Transverse colon (tissue), 4 donors: ENCODE measurements around the gene SOX11. TPM values are rescaled to one million over a fixed set of nuclear protein-coding genes. Genes with fewer than 3 reads are reported as not detected.

Experiments used
- DNase-seq: peaks from one replicate; pipeline ENCODE4 v3.0.0-alpha.2; 2019
- H3K27ac ChIP-seq, 4 donors: fragments of 200-600 bp; sonication (generic); 2 replicates each; pipeline ENCODE4 v1.5.1; 2016 to 2018; ENCODE audit warnings: inconsistent platforms in 4 of 4
- H3K27me3 ChIP-seq: fragments of 200-600 bp; sonication (generic); 2 replicates; pipeline ENCODE4 v1.5.1; 2017; ENCODE audit warnings: inconsistent platforms
- H3K36me3 ChIP-seq, 4 donors: fragments of 200-600 bp; sonication (generic); 2 replicates each; pipeline ENCODE4 v1.5.1; 2017 to 2019; ENCODE audit warnings: inconsistent platforms in 4 of 4
- H3K4me1 ChIP-seq, 4 donors: fragments of 200-600 bp; sonication (generic); 2 replicates each; pipeline ENCODE4 v1.5.1; 2017 to 2020; ENCODE audit warnings: inconsistent platforms in 4 of 4
- H3K4me3 ChIP-seq, 4 donors: fragments of 200-600 bp; sonication (generic); 1 replicate in 1 of 4; 2 replicates in 3 of 4; pipeline versions ENCODE4 v1.5.1 to v1.6.1; 2017 to 2019; ENCODE audit warnings: inconsistent platforms in 4 of 4
- H3K9me3 ChIP-seq, 2 donors: fragments of 200-600 bp; sonication (generic); 2 replicates each; pipeline ENCODE4 v1.5.1; 2017 to 2019; ENCODE audit warnings: inconsistent platforms in 2 of 2
- EP300 ChIP-seq: sonication (generic); formaldehyde crosslinking; IDR thresholded peaks from one replicate; pipeline ENCODE4 v1.6.1; 2017; ENCODE audit warnings: antibody characterized with exemption, low read depth
- POLR2A ChIP-seq: fragments of 450-650 bp; IDR thresholded peaks from one replicate; pipeline ENCODE4 v1.6.1; 2016; ENCODE audit warnings: antibody characterized with exemption, mild to moderate bottlenecking, moderate library complexity
- POLR2AphosphoS5 ChIP-seq, 3 donors: sonication (generic); formaldehyde crosslinking; IDR thresholded peaks; one replicate each; pipeline ENCODE4 v1.6.1; 2016; ENCODE audit warnings: antibody characterized with exemption in 3 of 3
- WGBS, 2 donors: methylation state at CpG; one replicate each; pipeline ENCODE4 v1.1.5; 2018; ENCODE audit warnings: low coverage in 1 of 2; 5-methylcytosine and 5-hydroxymethylcytosine counted together
- in situ Hi-C, 4 donors: fragments of 200-750 bp; cut with MboI; loops; one replicate each; pipeline versions ENCODE4 v1.15.0 to v1.15.1; 2017; ENCODE audit warnings: low sequenced_read_pairs in 3 of 4, low pct_ligation_motif_present in 1 of 4, low pct_unique_long_range_greater_than_20kb in 1 of 4
- intact Hi-C: fragments of 100-400 bp; cut with DNase I; formaldehyde crosslinking; loops from one replicate; pipeline ENCODE4 v1.15.1; 2023; ENCODE audit warnings: low total_unique reads
- total RNA-seq, 4 donors: library from RNA; depleted of rRNA; stranded (reverse); fragments of >200 nt; gene quantifications; one replicate each; pipeline ENCODE4 v1.1.0, GENCODE V29; 2016
- TF ChIP-seq, protein P1 (sequence below), 5 experiments: fragments of 200-600 bp in 3 of 5; fragments of 450-650 bp in 2 of 5; sonication (generic) in 3 of 5; IDR thresholded peaks; 1 replicate in 2 of 5; 2 replicates in 3 of 5; pipeline ENCODE4 v1.5.1; 2016 to 2017; ENCODE audit warnings: antibody characterized with exemption in 5 of 5, inconsistent platforms in 3 of 5, mild to moderate bottlenecking in 2 of 5, moderate library complexity in 1 of 5

Gene SOX11
- total RNA-seq, 4 donors from 2014 or later, result 0.32 to 0.75 (median 0.40) TPM

DNA sequence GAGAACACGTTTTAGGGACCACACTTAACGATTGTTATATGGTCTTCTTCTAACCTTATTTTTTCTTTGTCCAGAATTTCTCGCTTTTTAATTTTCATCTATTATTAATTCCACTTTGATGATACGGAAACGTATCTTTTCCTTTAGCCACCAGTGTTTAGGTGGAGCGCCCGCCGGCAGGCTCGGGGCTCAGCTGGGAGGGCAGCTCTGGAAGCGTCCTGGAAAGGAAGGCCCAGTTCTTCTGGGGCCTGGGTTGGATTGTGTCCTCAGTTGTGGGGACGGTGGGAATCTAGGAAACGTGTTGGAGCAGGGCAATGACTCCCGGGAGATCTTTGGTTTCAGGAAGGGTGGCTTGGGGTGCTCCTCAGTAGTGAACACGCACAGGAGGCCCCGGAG is 19.4 kb upstream of the SOX11 start:
- Histone ChIP-seq H3K4me3 (no peak overlapping the region), H3K36me3 (no peaks in the 10 kb centered on the region), H3K27ac (no peak overlapping the region), H3K27me3 (peaks cover 22% of the 10 kb centered on the region), H3K4me1 (no peaks in the 10 kb centered on the region), H3K9me3 (no peaks in the 10 kb centered on the region)
- TF ChIP-seq POLR2AphosphoS5 (IDR thresholded peaks at IDR 0.05) (no peak), POLR2A (no peak), EP300 (no peak)
- TF ChIP-seq, protein P1, sequence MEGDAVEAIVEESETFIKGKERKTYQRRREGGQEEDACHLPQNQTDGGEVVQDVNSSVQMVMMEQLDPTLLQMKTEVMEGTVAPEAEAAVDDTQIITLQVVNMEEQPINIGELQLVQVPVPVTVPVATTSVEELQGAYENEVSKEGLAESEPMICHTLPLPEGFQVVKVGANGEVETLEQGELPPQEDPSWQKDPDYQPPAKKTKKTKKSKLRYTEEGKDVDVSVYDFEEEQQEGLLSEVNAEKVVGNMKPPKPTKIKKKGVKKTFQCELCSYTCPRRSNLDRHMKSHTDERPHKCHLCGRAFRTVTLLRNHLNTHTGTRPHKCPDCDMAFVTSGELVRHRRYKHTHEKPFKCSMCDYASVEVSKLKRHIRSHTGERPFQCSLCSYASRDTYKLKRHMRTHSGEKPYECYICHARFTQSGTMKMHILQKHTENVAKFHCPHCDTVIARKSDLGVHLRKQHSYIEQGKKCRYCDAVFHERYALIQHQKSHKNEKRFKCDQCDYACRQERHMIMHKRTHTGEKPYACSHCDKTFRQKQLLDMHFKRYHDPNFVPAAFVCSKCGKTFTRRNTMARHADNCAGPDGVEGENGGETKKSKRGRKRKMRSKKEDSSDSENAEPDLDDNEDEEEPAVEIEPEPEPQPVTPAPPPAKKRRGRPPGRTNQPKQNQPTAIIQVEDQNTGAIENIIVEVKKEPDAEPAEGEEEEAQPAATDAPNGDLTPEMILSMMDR (IDR thresholded peaks at IDR 0.05), result no peak
- intact Hi-C loops (no loop called here), in situ Hi-C loops (no loop called here)
- no peak for DNase-seq
- WGBS, 2 donors, result 81 to 87% methylated on average over 8 to 15 of the region's 15 CpGs

DNA sequence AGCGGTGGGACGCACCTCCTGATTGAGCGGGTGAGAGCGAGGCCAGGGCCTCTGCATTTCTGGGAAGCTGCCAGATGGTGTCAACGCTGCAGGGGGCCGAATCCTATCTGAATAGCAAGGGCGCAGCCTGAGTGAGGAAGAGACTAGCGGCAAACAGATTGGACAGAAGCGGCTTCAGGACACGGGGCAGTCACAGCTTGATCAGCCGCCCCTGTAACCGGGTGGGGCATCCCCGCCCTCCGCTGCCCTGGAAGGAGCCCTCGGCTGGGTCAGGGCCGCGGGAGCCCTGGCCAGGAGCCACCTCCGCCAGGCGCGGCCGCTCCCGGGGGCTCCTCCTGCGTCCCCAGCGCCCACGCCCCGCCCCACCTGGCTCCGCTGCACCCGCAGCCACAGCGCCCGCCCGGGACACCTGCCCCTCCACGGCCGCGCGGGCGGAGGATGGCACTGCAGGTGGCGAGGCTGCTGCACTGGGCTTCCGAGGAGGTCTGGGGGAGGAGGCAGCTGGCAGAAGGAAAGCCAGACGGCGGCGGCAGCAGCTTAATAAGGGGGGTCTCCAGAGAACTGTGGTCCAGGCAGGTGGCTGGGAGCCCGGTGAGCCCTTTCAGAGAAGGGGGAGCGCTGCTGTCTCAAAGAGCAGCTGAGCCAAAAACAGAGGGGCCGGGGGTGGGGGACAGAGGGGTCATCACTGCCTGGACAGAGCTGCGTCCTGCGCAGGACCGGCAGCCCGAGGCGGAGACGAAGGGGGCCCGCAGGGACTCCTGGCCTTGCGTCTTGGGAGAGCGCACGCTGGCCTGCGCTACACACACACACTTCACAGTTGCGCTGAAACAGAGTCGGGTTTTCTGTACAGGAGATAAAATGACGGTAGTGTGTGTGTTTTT is 18.8 kb upstream of the SOX11 start:
- WGBS, 2 donors, result 0 to 16% methylated on average over 4 to 51 of the region's 58 CpGs
- in situ Hi-C loops (no loop called here), intact Hi-C loops (no loop called here)
- Histone ChIP-seq H3K4me3 (no peak overlapping the region), H3K36me3 (no peaks in the 10 kb centered on the region), H3K4me1 (no peaks in the 10 kb centered on the region), H3K9me3 (no peaks in the 10 kb centered on the region), H3K27ac (no peak overlapping the region), H3K27me3 (peaks cover 22% of the 10 kb centered on the region)
- no peak for TF ChIP-seq POLR2A
- DNase-seq, result no peak

DNA sequence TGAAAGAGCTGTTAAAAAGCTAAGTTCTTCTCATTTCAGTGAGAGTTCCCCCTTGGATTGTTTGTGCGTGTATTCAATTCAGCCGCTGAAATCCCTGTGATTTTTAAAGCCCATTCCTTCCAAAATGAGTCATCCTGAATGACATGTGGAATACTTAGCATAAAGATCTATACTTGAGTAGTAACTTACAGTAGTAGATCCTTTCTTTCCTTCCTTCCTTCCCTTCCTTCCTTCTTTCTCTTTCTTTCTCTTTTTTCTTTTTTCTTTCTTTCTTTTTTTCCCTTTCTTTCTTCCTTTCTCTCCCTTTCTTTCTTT is 18.2 kb upstream of the SOX11 start:
- intact Hi-C loops (no loop called here), in situ Hi-C loops (no loop called here)
- TF ChIP-seq, protein P1 (IDR thresholded peaks at IDR 0.05), result no peak
- TF ChIP-seq EP300 (no peak), POLR2A (no peak), POLR2AphosphoS5 (IDR thresholded peaks at IDR 0.05) (no peak)
- Histone ChIP-seq H3K4me3 (no peak overlapping the region), H3K4me1 (no peaks in the 10 kb centered on the region), H3K27me3 (peaks cover 22% of the 10 kb centered on the region), H3K9me3 (no peaks in the 10 kb centered on the region), H3K27ac (no peak overlapping the region), H3K36me3 (no peaks in the 10 kb centered on the region)
- 18 to 42% methylated on average over 2 of the region's 2 CpGs for WGBS, 2 donors
- no peak for DNase-seq

DNA sequence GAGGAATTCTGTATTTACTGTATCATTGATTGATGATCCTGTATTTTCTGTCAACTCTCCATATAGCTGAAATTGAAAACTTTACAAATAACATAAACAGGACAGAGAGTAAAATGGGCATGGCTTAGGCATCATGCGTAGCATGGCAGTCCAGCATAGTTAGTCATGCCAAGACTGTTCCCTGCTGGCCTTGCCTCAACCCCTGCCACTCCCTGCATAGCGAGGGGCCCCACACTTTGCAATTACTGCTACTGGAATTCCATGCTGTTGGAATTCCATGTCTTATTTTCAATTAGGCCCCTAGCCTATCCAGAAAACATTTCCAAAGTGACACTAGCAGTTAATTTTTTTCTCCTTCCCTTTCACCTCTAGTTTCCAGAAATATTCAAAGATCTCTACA is 15.1 kb upstream of the SOX11 start:
- no peak overlapping the region for H3K27ac ChIP-seq
- in situ Hi-C loops (no loop called here), intact Hi-C loops (no loop called here)
- H3K4me1 ChIP-seq, result no peaks in the 10 kb centered on the region
- H3K9me3 ChIP-seq, result no peaks in the 10 kb centered on the region
- TF ChIP-seq EP300, result no peak
- TF ChIP-seq POLR2A, result no peak
- TF ChIP-seq, protein P1 (IDR thresholded peaks at IDR 0.05), result no peak
- no peak for TF ChIP-seq POLR2AphosphoS5 (IDR thresholded peaks at IDR 0.05)
- no peak overlapping the region for H3K4me3 ChIP-seq
- WGBS, 2 donors, result 76 to 83% methylated on average over 2 of the region's 2 CpGs
- peaks cover 22% of the 10 kb centered on the region for H3K27me3 ChIP-seq
- DNase-seq, result no peak
- no peaks in the 10 kb centered on the region for H3K36me3 ChIP-seq

DNA sequence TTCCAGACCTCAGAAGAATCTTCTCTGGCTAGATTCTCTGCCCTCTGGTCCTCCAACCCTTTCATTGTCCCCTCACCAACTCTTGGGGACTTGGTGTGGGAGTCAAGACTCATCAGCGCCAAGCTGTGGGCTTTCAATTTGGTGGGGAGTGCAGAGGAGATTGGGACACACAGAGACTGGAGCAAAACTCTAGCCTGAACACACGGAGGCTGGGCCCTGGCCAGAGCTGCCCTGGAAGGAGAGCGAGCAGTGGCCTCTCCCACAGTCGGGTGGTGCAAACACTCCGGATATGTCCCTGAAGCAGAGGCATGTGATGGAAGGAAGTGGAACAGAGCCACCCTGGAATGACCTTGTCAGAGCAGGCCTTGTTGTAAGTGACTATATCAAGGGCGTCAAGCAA is 8.7 kb upstream of the SOX11 start:
- DNase-seq, result no peak
- Histone ChIP-seq H3K27me3 (no peaks in the 10 kb centered on the region), H3K27ac (no peak overlapping the region), H3K36me3 (no peaks in the 10 kb centered on the region), H3K9me3 (no peaks in the 10 kb centered on the region), H3K4me1 (no peaks in the 10 kb centered on the region), H3K4me3 (no peak overlapping the region)
- intact Hi-C loops, result no loop called here
- TF ChIP-seq POLR2A, result no peak
- TF ChIP-seq POLR2AphosphoS5 (IDR thresholded peaks at IDR 0.05), result no peak
- TF ChIP-seq, protein P1 (IDR thresholded peaks at IDR 0.05), result no peak
- TF ChIP-seq EP300, result no peak
- in situ Hi-C loops, result no loop called here
- WGBS, 2 donors, result 94% methylated on average over 6 of the region's 6 CpGs; no CpG with 5 or more reads in 1 of the 2 donors
